CD4-positive, alpha-beta T cell (primary cell): ENCODE data around the gene DYRK1B. TPM values are rescaled to one million over a fixed set of nuclear protein-coding genes. Genes with fewer than 3 reads are reported as not detected.

ENCODE experiments used
- ATAC-seq: fragments of 200-7000 bp; cut with Tn5 transposase; one replicate; pipeline ENCODE4 v1.10.0; 2022; ENCODE audit warnings: mild to moderate bottlenecking; ENCODE audit not compliant: poor library complexity
- CTCF ChIA-PET: fragments of 350-600 bp; sonication (Branson Sonifier 250); formaldehyde crosslinking; loops from one replicate; lab custom pipeline; 2021; ENCODE audit warnings: antibody characterized with exemption, inconsistent platforms; lab: Charles Lee
- POLR2A ChIA-PET: fragments of 350-600 bp; sonication (Branson Sonifier 250); formaldehyde crosslinking; loops from one replicate; lab custom pipeline; 2021; ENCODE audit warnings: antibody characterized with exemption, inconsistent platforms; lab: Charles Lee
- DNase-seq, 14 experiments: peaks; one replicate each; pipeline ENCODE4 v3.0.0-alpha.2; 2013 to 2020; ENCODE audit warnings: mixed read lengths in 2 of 14
- H3K27ac ChIP-seq, 2 donors: one replicate each; pipeline versions ENCODE4 v1.5.1 to v1.7.0; 2013; ENCODE audit warnings: low read length in 2 of 2, low read depth in 1 of 2, mild to moderate bottlenecking in 1 of 2
- H3K27me3 ChIP-seq, 2 experiments: 1 replicate in 1 of 2; 2 replicates in 1 of 2; pipeline versions ENCODE4 v1.6.1 to v1.7.0; 2013; ENCODE audit warnings: low read length in 2 of 2, control low read depth in 1 of 2, mild to moderate bottlenecking in 1 of 2, moderate library complexity in 1 of 2; ENCODE audit not compliant: insufficient read depth in 2 of 2, control insufficient read depth in 1 of 2
- H3K36me3 ChIP-seq: one replicate; pipeline ENCODE4 v1.6.1; 2013; ENCODE audit warnings: low read length, control low read depth; ENCODE audit not compliant: insufficient read depth
- H3K4me1 ChIP-seq: one replicate; pipeline ENCODE4 v1.6.1; 2013; ENCODE audit warnings: low read length, control low read depth; ENCODE audit not compliant: insufficient read depth
- H3K4me3 ChIP-seq: one replicate; pipeline ENCODE4 v1.5.1; 2013; ENCODE audit warnings: mild to moderate bottlenecking, low read length, moderate library complexity
- H3K9me3 ChIP-seq, 2 experiments: 1 replicate in 1 of 2; 2 replicates in 1 of 2; pipeline versions ENCODE4 v1.6.1 to v1.7.0; 2013; ENCODE audit warnings: low read length in 2 of 2, mild to moderate bottlenecking in 2 of 2, control low read depth in 1 of 2, moderate library complexity in 1 of 2; ENCODE audit not compliant: control insufficient read depth in 1 of 2, insufficient read depth in 1 of 2
- H3K27ac Mint-ChIP-seq: one replicate; pipeline ENCODE4 v1.8.0; 2020; ENCODE audit warnings: mixed read lengths
- H3K27me3 Mint-ChIP-seq: one replicate; pipeline ENCODE4 v1.8.0; 2021; ENCODE audit warnings: mixed read lengths
- H3K36me3 Mint-ChIP-seq: one replicate; pipeline ENCODE4 v1.8.0; 2021; ENCODE audit warnings: low read depth, mixed read lengths
- H3K4me1 Mint-ChIP-seq: one replicate; pipeline ENCODE4 v1.8.0; 2021; ENCODE audit warnings: low read depth, mixed read lengths
- H3K4me3 Mint-ChIP-seq: one replicate; pipeline ENCODE4 v1.8.0; 2020; ENCODE audit warnings: mild to moderate bottlenecking, mixed read lengths
- H3K9me3 Mint-ChIP-seq: one replicate; pipeline ENCODE4 v1.8.0; 2020; ENCODE audit warnings: mixed read lengths
- intact Hi-C, 2 experiments: fragments of 100-400 bp; cut with DNase I in 1 of 2; cut with micrococcal nuclease in 1 of 2; formaldehyde crosslinking; loops; one replicate each; pipeline versions ENCODE4 v1.15.1 to v1.9.0; 2023 to 2025; cut with DNase I, micrococcal nuclease
- total RNA-seq, 174 experiments: library from RNA in 2 of 174; stranded (reverse) in 2 of 174; gene quantifications; one replicate each; pipeline ENCODE4 v1.2.3 and lab custom pipeline; 2021 to 2026
- TF ChIP-seq, protein P1 (sequence below): fragments of 200-600 bp; IDR thresholded peaks from one replicate; pipeline ENCODE4 v1.8.0; 2022; ENCODE audit warnings: antibody characterized with exemption, mild to moderate bottlenecking

Gene DYRK1B
- total RNA-seq, 2 experiments from 2014 or later = 18.9 to 19.4 TPM

DNA sequence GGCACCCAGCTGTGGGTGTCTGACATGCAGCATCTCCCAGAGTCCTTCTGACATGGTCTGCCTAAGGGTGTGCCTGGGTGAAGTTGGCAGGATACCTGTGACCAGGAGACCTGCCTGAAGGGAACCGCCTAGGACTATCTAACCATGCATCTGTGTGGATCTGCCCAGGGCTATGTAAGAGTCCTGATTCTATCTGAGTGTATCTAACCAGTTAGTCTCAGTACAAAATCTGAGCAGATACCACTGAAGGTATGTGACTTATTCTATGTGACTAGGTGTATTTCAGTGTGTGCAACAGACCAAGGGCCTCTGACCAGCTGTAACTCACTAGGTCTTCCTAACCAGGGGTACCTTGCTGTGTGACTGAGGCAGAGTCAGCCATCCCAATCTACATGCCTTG is 40.4 kb upstream of the DYRK1B start:
- H3K4me3 Mint-ChIP-seq = no peak overlapping the region
- ChIA-PET CTCF (no interaction called here), POLR2A (no interaction called here)
- TF ChIP-seq, protein P1, sequence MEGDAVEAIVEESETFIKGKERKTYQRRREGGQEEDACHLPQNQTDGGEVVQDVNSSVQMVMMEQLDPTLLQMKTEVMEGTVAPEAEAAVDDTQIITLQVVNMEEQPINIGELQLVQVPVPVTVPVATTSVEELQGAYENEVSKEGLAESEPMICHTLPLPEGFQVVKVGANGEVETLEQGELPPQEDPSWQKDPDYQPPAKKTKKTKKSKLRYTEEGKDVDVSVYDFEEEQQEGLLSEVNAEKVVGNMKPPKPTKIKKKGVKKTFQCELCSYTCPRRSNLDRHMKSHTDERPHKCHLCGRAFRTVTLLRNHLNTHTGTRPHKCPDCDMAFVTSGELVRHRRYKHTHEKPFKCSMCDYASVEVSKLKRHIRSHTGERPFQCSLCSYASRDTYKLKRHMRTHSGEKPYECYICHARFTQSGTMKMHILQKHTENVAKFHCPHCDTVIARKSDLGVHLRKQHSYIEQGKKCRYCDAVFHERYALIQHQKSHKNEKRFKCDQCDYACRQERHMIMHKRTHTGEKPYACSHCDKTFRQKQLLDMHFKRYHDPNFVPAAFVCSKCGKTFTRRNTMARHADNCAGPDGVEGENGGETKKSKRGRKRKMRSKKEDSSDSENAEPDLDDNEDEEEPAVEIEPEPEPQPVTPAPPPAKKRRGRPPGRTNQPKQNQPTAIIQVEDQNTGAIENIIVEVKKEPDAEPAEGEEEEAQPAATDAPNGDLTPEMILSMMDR = no peak
- H3K36me3 Mint-ChIP-seq = peaks cover 56% of the 10 kb centered on the region
- no peak overlapping the region for H3K27ac Mint-ChIP-seq
- H3K9me3 ChIP-seq = no peaks in the 10 kb centered on the region
- H3K4me1 Mint-ChIP-seq = no peaks in the 10 kb centered on the region
- no peaks in the 10 kb centered on the region for H3K27me3 ChIP-seq
- ATAC-seq (no peak), DNase-seq (no peak)
- H3K27me3 Mint-ChIP-seq = no peaks in the 10 kb centered on the region
- H3K4me1 ChIP-seq = no peaks in the 10 kb centered on the region
- no peaks in the 10 kb centered on the region for H3K9me3 Mint-ChIP-seq
- H3K4me3 ChIP-seq = no peak overlapping the region
- H3K36me3 ChIP-seq = no peaks in the 10 kb centered on the region
- no peak overlapping the region for H3K27ac ChIP-seq
- intact Hi-C loops = no loop called here

DNA sequence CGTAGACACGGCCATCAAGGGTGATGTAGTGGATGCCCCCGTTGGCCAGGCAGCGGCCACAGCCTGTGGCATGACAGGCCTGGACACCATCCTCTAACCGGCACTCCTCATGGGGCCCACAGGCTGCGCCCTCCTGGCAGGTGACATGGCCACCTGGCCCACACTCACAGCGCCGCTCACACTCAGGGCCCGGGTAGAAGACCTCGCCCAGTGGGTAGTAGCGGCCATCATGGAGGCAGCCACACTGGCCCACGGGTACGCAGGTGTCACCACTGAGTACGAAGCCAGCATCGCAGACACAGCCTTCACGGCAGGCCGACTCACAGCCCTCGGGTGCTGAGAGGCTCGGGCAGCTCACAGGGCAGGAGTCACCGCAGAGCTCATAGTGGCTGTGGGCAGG is 39.4 kb upstream of the DYRK1B start:
- H3K27ac Mint-ChIP-seq = no peak overlapping the region
- POLR2A ChIA-PET = no interaction called here

DNA sequence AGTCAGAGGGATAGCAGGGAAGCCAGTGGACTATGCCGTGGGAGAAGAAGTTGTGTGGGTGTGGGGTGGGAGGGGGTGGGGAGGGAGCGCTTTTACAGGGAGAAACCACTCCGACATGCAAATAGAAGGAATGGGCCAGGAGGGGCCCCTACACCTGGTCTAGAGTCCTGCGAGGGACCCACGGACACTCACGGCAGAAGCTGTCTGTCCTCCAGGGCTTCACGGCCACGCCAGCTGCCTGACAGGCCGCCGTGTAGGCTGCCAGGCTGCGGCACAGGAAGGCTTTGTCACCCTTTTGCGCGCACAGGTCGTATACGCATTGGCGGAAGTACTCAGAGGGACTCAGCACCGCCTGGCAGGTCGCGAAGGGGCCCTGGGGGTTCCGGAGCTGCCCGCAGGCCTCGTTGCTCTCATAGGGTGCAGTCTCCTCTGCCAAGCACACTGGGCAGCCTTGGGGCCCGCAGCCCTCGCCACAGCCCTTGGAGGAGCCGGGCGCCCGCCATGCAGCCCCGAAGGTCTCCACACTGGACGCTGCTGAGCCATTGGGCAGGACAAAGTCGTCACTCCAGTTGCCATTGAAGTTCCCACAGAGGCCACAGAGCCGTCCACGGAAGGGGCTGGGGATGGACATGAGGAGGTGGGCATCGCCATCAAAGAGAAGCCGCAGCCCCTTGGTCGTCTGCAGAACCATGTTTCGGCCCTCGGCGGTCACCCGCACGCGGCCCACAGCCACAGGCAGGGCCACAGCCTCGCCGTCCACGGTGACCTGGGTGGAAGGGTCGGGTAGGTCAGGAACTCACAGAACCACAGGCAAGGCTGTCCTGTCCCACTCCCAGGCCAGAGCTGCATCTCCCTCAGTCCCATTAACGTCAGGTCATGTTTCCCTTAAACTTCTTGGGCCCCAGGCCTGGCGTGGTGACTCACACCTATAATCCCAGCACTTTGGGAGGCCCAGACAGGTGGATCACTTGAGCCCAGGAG is 38.2 kb upstream of the DYRK1B start:
- Mint-ChIP-seq H3K9me3 (no peaks in the 10 kb centered on the region), H3K27ac (no peak overlapping the region), H3K36me3 (peaks cover 50% of the 10 kb centered on the region), H3K27me3 (no peaks in the 10 kb centered on the region), H3K4me3 (no peak overlapping the region), H3K4me1 (no peaks in the 10 kb centered on the region)
- Histone ChIP-seq H3K27ac (no peak overlapping the region), H3K27me3 (no peaks in the 10 kb centered on the region), H3K9me3 (no peaks in the 10 kb centered on the region), H3K36me3 (no peaks in the 10 kb centered on the region), H3K4me3 (no peak overlapping the region), H3K4me1 (no peaks in the 10 kb centered on the region)
- CTCF ChIA-PET = no interaction called here
- TF ChIP-seq, protein P1 = no peak
- DNase-seq (no peak), ATAC-seq (no peak)
- POLR2A ChIA-PET = no interaction called here
- intact Hi-C loops = no loop called here

More for the DNA sequence above, 39.4 kb upstream of the DYRK1B start:
- no peaks in the 10 kb centered on the region for H3K4me1 ChIP-seq
- H3K27ac ChIP-seq = no peak overlapping the region
- no peaks in the 10 kb centered on the region for H3K36me3 ChIP-seq
- no peaks in the 10 kb centered on the region for H3K27me3 Mint-ChIP-seq
- ATAC-seq = no peak
- no peak overlapping the region for H3K4me3 ChIP-seq
- intact Hi-C loops = no loop called here
- no peaks in the 10 kb centered on the region for H3K4me1 Mint-ChIP-seq
- no peaks in the 10 kb centered on the region for H3K9me3 Mint-ChIP-seq
- peaks cover 55% of the 10 kb centered on the region for H3K36me3 Mint-ChIP-seq
- H3K27me3 ChIP-seq = no peaks in the 10 kb centered on the region
- CTCF ChIA-PET = no interaction called here
- H3K9me3 ChIP-seq = no peaks in the 10 kb centered on the region
- no peak overlapping the region for H3K4me3 Mint-ChIP-seq
- no peak for DNase-seq
- TF ChIP-seq, protein P1 = no peak
